Neural crest cell (in vitro differentiated cells): Measurements from ENCODE around the gene RFFL. TPM values are rescaled to one million over a fixed set of nuclear protein-coding genes. Genes with fewer than 3 reads are reported as not detected.
"Not testable (repeated sequence)": the region's sequence is repeated elsewhere in the genome, so short reads cannot be mapped to it uniquely, and the experiment has no call there.

Experiments
- DNase-seq: peaks from one replicate; pipeline ENCODE4 v3.0.0; 2021; ENCODE audit warnings: low read depth, mixed read lengths, low spot score
- H3K27ac Mint-ChIP-seq: one replicate; pipeline ENCODE4 v1.8.0; 2021; ENCODE audit warnings: mild to moderate bottlenecking, mixed read lengths; ENCODE audit not compliant: unreplicated experiment
- H3K27me3 Mint-ChIP-seq: 2 replicates; pipeline ENCODE4 v1.8.0; 2021; ENCODE audit warnings: low read depth, mild to moderate bottlenecking, mixed read lengths
- H3K36me3 Mint-ChIP-seq: 2 replicates; pipeline ENCODE4 v1.8.0; 2021; ENCODE audit warnings: low read depth, mild to moderate bottlenecking, mixed read lengths
- H3K4me1 Mint-ChIP-seq: 2 replicates; pipeline ENCODE4 v1.8.0; 2021; ENCODE audit warnings: mixed read lengths
- H3K4me3 Mint-ChIP-seq: one replicate; pipeline ENCODE4 v1.8.0; 2021; ENCODE audit warnings: mild to moderate bottlenecking, mixed read lengths
- H3K9me3 Mint-ChIP-seq: 2 replicates; pipeline ENCODE4 v1.8.0; 2021; ENCODE audit warnings: mixed read lengths
- CTCF ChIP-seq: fragments of 200-600 bp; sonication (generic); conservative IDR thresholded peaks from 2 replicates; pipeline ENCODE4 v1.5.0; 2021; ENCODE audit warnings: antibody characterized with exemption, mild to moderate bottlenecking
- total RNA-seq: library from RNA; stranded (reverse); gene quantifications from 2 replicates; pipeline ENCODE4 v1.2.1, GENCODE V29; 2021

Gene RFFL
- total RNA-seq, 1 donor from 2014 or later: 22.5 TPM

- no peak overlapping the region for H3K27ac Mint-ChIP-seq
- no peak for TF ChIP-seq CTCF
- H3K4me3 Mint-ChIP-seq: no peak overlapping the region
- no peak for DNase-seq
- no peaks in the 10 kb centered on the region for H3K4me1 Mint-ChIP-seq
- no peaks in the 10 kb centered on the region for H3K27me3 Mint-ChIP-seq
- no peaks in the 10 kb centered on the region for H3K36me3 Mint-ChIP-seq
- no peaks in the 10 kb centered on the region for H3K9me3 Mint-ChIP-seq
These were observed 17.3 kb downstream of the RFFL start for GRCh38 chr17:35046245-35046644.

GRCh38 chr17:35045458-35045979, 18.0 kb downstream of the RFFL start:
- not testable (repeated sequence) for DNase-seq, H3K27ac Mint-ChIP-seq, H3K4me1 Mint-ChIP-seq, H3K4me3 Mint-ChIP-seq, H3K27me3 Mint-ChIP-seq, H3K9me3 Mint-ChIP-seq, H3K36me3 Mint-ChIP-seq

- DNase-seq: no peak
- no peaks in the 10 kb centered on the region for H3K27me3 Mint-ChIP-seq
- TF ChIP-seq CTCF: no peak
- no peaks in the 10 kb centered on the region for H3K9me3 Mint-ChIP-seq
- no peaks in the 10 kb centered on the region for H3K36me3 Mint-ChIP-seq
- no peak overlapping the region for H3K27ac Mint-ChIP-seq
- H3K4me3 Mint-ChIP-seq: no peak overlapping the region
- H3K4me1 Mint-ChIP-seq: no peaks in the 10 kb centered on the region
These were observed 19.3 kb downstream of the RFFL start for GRCh38 chr17:35044181-35044580.

GRCh38 chr17:35041390-35041789, 22.1 kb downstream of the RFFL start:
- H3K27ac Mint-ChIP-seq: no peak overlapping the region
- no peak for TF ChIP-seq CTCF
- H3K36me3 Mint-ChIP-seq: no peaks in the 10 kb centered on the region
- H3K27me3 Mint-ChIP-seq: no peaks in the 10 kb centered on the region
- no peaks in the 10 kb centered on the region for H3K9me3 Mint-ChIP-seq
- H3K4me3 Mint-ChIP-seq: no peak overlapping the region
- H3K4me1 Mint-ChIP-seq: no peaks in the 10 kb centered on the region
- DNase-seq: no peak

- no peaks in the 10 kb centered on the region for H3K36me3 Mint-ChIP-seq
- no peak overlapping the region for H3K27ac Mint-ChIP-seq
- no peaks in the 10 kb centered on the region for H3K4me1 Mint-ChIP-seq
- no peak overlapping the region for H3K4me3 Mint-ChIP-seq
- no peaks in the 10 kb centered on the region for H3K27me3 Mint-ChIP-seq
- TF ChIP-seq CTCF: no peak
- DNase-seq: no peak
- no peaks in the 10 kb centered on the region for H3K9me3 Mint-ChIP-seq
These were observed 25.1 kb downstream of the RFFL start for GRCh38 chr17:35038453-35038852.

- no peak overlapping the region for H3K4me3 Mint-ChIP-seq
- no peak overlapping the region for H3K27ac Mint-ChIP-seq
- H3K36me3 Mint-ChIP-seq: no peaks in the 10 kb centered on the region
- H3K4me1 Mint-ChIP-seq: no peaks in the 10 kb centered on the region
- TF ChIP-seq CTCF: no peak
- DNase-seq: no peak
- H3K9me3 Mint-ChIP-seq: no peaks in the 10 kb centered on the region
- H3K27me3 Mint-ChIP-seq: no peaks in the 10 kb centered on the region
These were observed 32.7 kb downstream of the RFFL start for GRCh38 chr17:35030780-35031179.
